Measurements from ENCODE around the gene SCD5.

GRCh38 chr4:82814034-82814433 is 15.4 kb upstream of the SCD5 start:
- TF ChIP-seq POLR2AphosphoS5 (IDR thresholded peaks at IDR 0.05; ENCODE audit: low read depth, low read length) (no peak), POLR2A (IDR thresholded peaks at IDR 0.05; ENCODE audit: low read depth, low read length) (no peak), TAF1 (IDR thresholded peaks at IDR 0.05; ENCODE audit: borderline replicate concordance, low read depth, low read length) (no peak)
